Testis (tissue), 2 donors: ENCODE data around the gene VWA2.

Experiments
- POLR2A ChIP-seq: fragments of 450-650 bp; IDR thresholded peaks from one replicate; pipeline ENCODE4 v1.6.1; 2017; ENCODE audit warnings: antibody characterized with exemption, mild to moderate bottlenecking, moderate library complexity
- TF ChIP-seq, protein P1 (sequence below), 3 experiments: fragments of 450-650 bp in 2 of 3; fragments of 200-600 bp in 1 of 3; sonication (generic) in 1 of 3; IDR thresholded peaks; one replicate each; pipeline ENCODE4 v1.5.1; 2016 to 2019; ENCODE audit warnings: antibody characterized with exemption in 3 of 3, mild to moderate bottlenecking in 2 of 3, moderate library complexity in 1 of 3

DNA sequence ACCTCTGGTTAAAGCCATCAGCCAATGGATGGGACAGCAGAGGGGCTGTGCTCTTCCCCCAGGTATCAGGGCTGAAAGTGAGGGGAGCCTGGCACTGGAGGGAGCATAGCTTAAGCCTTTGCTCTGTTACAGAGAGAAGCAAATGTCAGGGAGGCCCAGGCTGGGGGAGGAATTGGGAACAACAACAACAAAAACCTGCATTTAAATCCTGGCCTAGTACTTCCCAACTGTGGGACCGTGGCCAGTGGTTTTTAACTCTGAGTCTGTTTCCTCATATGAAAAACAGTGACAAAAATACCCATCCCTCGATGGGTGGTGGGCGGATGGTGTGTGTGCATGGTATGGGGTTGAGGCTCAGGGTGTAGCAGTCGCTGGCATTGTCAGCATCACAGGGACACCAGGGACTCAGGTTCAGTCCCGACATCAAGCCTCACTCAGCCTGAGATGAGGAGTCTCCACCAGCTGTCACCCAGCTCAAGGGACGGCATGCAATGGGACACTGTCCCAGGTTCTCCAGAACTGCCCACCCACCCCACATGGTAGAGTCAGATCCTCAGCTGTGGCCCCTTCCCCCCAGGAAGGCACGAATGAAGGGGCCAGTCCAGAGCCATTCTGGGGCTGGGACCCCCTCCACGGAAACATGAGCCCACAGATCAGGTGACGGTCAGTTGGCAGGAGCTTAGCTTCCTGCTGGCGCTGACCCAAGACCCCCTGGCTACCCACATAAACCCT is 90.7 kb downstream of the VWA2 start:
- TF ChIP-seq, protein P1, sequence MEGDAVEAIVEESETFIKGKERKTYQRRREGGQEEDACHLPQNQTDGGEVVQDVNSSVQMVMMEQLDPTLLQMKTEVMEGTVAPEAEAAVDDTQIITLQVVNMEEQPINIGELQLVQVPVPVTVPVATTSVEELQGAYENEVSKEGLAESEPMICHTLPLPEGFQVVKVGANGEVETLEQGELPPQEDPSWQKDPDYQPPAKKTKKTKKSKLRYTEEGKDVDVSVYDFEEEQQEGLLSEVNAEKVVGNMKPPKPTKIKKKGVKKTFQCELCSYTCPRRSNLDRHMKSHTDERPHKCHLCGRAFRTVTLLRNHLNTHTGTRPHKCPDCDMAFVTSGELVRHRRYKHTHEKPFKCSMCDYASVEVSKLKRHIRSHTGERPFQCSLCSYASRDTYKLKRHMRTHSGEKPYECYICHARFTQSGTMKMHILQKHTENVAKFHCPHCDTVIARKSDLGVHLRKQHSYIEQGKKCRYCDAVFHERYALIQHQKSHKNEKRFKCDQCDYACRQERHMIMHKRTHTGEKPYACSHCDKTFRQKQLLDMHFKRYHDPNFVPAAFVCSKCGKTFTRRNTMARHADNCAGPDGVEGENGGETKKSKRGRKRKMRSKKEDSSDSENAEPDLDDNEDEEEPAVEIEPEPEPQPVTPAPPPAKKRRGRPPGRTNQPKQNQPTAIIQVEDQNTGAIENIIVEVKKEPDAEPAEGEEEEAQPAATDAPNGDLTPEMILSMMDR (IDR thresholded peaks at IDR 0.05): no peak
- TF ChIP-seq POLR2A: no peak
